Measurements from ENCODE around the gene GPR158. TPM values are rescaled to one million over a fixed set of nuclear protein-coding genes. Genes with fewer than 3 reads are reported as not detected.

Gene GPR158
- total RNA-seq, 2 experiments from 2014 or later = not detected

- ChIA-PET POLR2A (no interaction called here), CTCF (no interaction called here)
- H3K27ac Mint-ChIP-seq = no peak overlapping the region
- no peak overlapping the region for H3K4me3 Mint-ChIP-seq
- H3K36me3 Mint-ChIP-seq (ENCODE audit: low read depth) = no peaks in the 10 kb centered on the region
- no peaks in the 10 kb centered on the region for H3K4me1 Mint-ChIP-seq
- peaks cover 7% of the 10 kb centered on the region for H3K9me3 Mint-ChIP-seq
- DNase-seq = no peak
- no peaks in the 10 kb centered on the region for H3K27me3 Mint-ChIP-seq
These were observed 390.8 kb downstream of the GPR158 start for GRCh38 chr10:25565570-25565969.

- ChIA-PET POLR2A (no interaction called here), CTCF (interaction anchor here (0.7 kb wide), 1 partner anchor 157 kb away, joined by 3 read pairs; no protein-coding TSS in a partner anchor)
- Mint-ChIP-seq H3K4me1 (no peaks in the 10 kb centered on the region), H3K36me3 (ENCODE audit: low read depth) (no peaks in the 10 kb centered on the region), H3K4me3 (no peak overlapping the region), H3K27ac (no peak overlapping the region), H3K27me3 (no peaks in the 10 kb centered on the region), H3K9me3 (no peaks in the 10 kb centered on the region)
- DNase-seq = no peak
These were observed 398.5 kb downstream of the GPR158 start for GRCh38 chr10:25573316-25573715.

- no peaks in the 10 kb centered on the region for H3K36me3 Mint-ChIP-seq (ENCODE audit: low read depth)
- no peaks in the 10 kb centered on the region for H3K9me3 Mint-ChIP-seq
- no peak for DNase-seq
- no peaks in the 10 kb centered on the region for H3K27me3 Mint-ChIP-seq
- H3K4me3 Mint-ChIP-seq = no peak overlapping the region
- CTCF ChIA-PET = no interaction called here
- H3K27ac Mint-ChIP-seq = no peak overlapping the region
- POLR2A ChIA-PET = no interaction called here
- H3K4me1 Mint-ChIP-seq = no peaks in the 10 kb centered on the region
These were observed 400.5 kb downstream of the GPR158 start for GRCh38 chr10:25575343-25575742.

- ChIA-PET POLR2A (no interaction called here), CTCF (no interaction called here)
- H3K36me3 Mint-ChIP-seq (ENCODE audit: low read depth) = no peaks in the 10 kb centered on the region
- DNase-seq = no peak
- H3K27me3 Mint-ChIP-seq = no peaks in the 10 kb centered on the region
- H3K4me1 Mint-ChIP-seq = no peaks in the 10 kb centered on the region
- no peak overlapping the region for H3K4me3 Mint-ChIP-seq
- peaks cover 2% of the 10 kb centered on the region for H3K9me3 Mint-ChIP-seq
- H3K27ac Mint-ChIP-seq = no peak overlapping the region
These were observed 403.3 kb downstream of the GPR158 start for GRCh38 chr10:25578061-25578460.

GRCh38 chr10:25582961-25583360 is 408.2 kb downstream of the GPR158 start:
- CTCF ChIA-PET = interaction anchor here (0.8 kb wide), 1 partner anchor 27 kb away, joined by 3 read pairs; no protein-coding TSS in a partner anchor

GRCh38 chr10:25600651-25601050 is 425.9 kb downstream of the GPR158 start:
- DNase-seq = no peak
- CTCF ChIA-PET = no interaction called here
- no peaks in the 10 kb centered on the region for H3K4me1 Mint-ChIP-seq
- no peak overlapping the region for H3K4me3 Mint-ChIP-seq
- H3K36me3 Mint-ChIP-seq (ENCODE audit: low read depth) = no peaks in the 10 kb centered on the region
- peaks cover 6% of the 10 kb centered on the region for H3K9me3 Mint-ChIP-seq
- POLR2A ChIA-PET = no interaction called here
- H3K27me3 Mint-ChIP-seq = no peaks in the 10 kb centered on the region
- H3K27ac Mint-ChIP-seq = no peak overlapping the region

More at GRCh38 chr10:25582961-25583360, 408.2 kb downstream of the GPR158 start:
- no peaks in the 10 kb centered on the region for H3K4me1 Mint-ChIP-seq
- H3K27ac Mint-ChIP-seq = no peak overlapping the region
- H3K36me3 Mint-ChIP-seq (ENCODE audit: low read depth) = no peaks in the 10 kb centered on the region
- H3K4me3 Mint-ChIP-seq = no peak overlapping the region
- POLR2A ChIA-PET = interaction anchor here (0.7 kb wide), 1 partner anchor 700 kb away, joined by 3 read pairs; no protein-coding TSS in a partner anchor
- H3K27me3 Mint-ChIP-seq = no peaks in the 10 kb centered on the region
- DNase-seq = no peak
- peaks cover 4% of the 10 kb centered on the region for H3K9me3 Mint-ChIP-seq

- Mint-ChIP-seq H3K4me3 (no peak overlapping the region), H3K9me3 (no peaks in the 10 kb centered on the region), H3K27me3 (no peaks in the 10 kb centered on the region), H3K27ac (no peak overlapping the region), H3K4me1 (no peaks in the 10 kb centered on the region), H3K36me3 (ENCODE audit: low read depth) (no peaks in the 10 kb centered on the region)
- POLR2A ChIA-PET = no interaction called here
- no peak for DNase-seq
- CTCF ChIA-PET = no interaction called here
These were observed 429.8 kb downstream of the GPR158 start for GRCh38 chr10:25604591-25604990.

GRCh38 chr10:25614652-25615051 is 439.9 kb downstream of the GPR158 start:
- no peaks in the 10 kb centered on the region for H3K4me1 Mint-ChIP-seq
- H3K4me3 Mint-ChIP-seq = no peak overlapping the region
- no peaks in the 10 kb centered on the region for H3K27me3 Mint-ChIP-seq
- ChIA-PET POLR2A (no interaction called here), CTCF (no interaction called here)
- DNase-seq = no peak
- no peaks in the 10 kb centered on the region for H3K36me3 Mint-ChIP-seq (ENCODE audit: low read depth)
- no peak overlapping the region for H3K27ac Mint-ChIP-seq
- H3K9me3 Mint-ChIP-seq = peaks cover 5% of the 10 kb centered on the region

GRCh38 chr10:25615926-25616325 is 441.1 kb downstream of the GPR158 start:
- Mint-ChIP-seq H3K9me3 (peaks cover 8% of the 10 kb centered on the region), H3K4me1 (no peaks in the 10 kb centered on the region), H3K36me3 (ENCODE audit: low read depth) (no peaks in the 10 kb centered on the region), H3K4me3 (no peak overlapping the region), H3K27ac (no peak overlapping the region), H3K27me3 (no peaks in the 10 kb centered on the region)
- CTCF ChIA-PET = no interaction called here
- POLR2A ChIA-PET = no interaction called here
- DNase-seq = no peak

GRCh38 chr10:25616903-25617592 is 442.2 kb downstream of the GPR158 start:
- no peak for DNase-seq
- CTCF ChIA-PET = no interaction called here
- Mint-ChIP-seq H3K9me3 (peaks cover 8% of the 10 kb centered on the region), H3K27ac (no peak overlapping the region), H3K27me3 (no peaks in the 10 kb centered on the region), H3K36me3 (ENCODE audit: low read depth) (no peaks in the 10 kb centered on the region), H3K4me1 (no peaks in the 10 kb centered on the region), H3K4me3 (no peak overlapping the region)
- POLR2A ChIA-PET = no interaction called here

- Mint-ChIP-seq H3K27me3 (no peaks in the 10 kb centered on the region), H3K36me3 (ENCODE audit: low read depth) (no peaks in the 10 kb centered on the region), H3K9me3 (peaks cover 2% of the 10 kb centered on the region), H3K27ac (no peak overlapping the region), H3K4me1 (no peaks in the 10 kb centered on the region), H3K4me3 (no peak overlapping the region)
- no peak for DNase-seq
- CTCF ChIA-PET = no interaction called here
- POLR2A ChIA-PET = no interaction called here
These were observed 452.8 kb downstream of the GPR158 start for GRCh38 chr10:25627606-25628005.

- CTCF ChIA-PET = no interaction called here
- POLR2A ChIA-PET = no interaction called here
These were observed 454.5 kb downstream of the GPR158 start for GRCh38 chr10:25629333-25629732.

GRCh38 chr10:25631471-25631870 is 456.7 kb downstream of the GPR158 start:
- Mint-ChIP-seq H3K9me3 (peaks cover 2% of the 10 kb centered on the region), H3K27ac (no peak overlapping the region), H3K4me1 (no peaks in the 10 kb centered on the region), H3K36me3 (ENCODE audit: low read depth) (no peaks in the 10 kb centered on the region), H3K4me3 (no peak overlapping the region), H3K27me3 (no peaks in the 10 kb centered on the region)
- CTCF ChIA-PET = no interaction called here
- POLR2A ChIA-PET = no interaction called here
- DNase-seq = no peak

More at GRCh38 chr10:25629333-25629732, 454.5 kb downstream of the GPR158 start:
- Mint-ChIP-seq H3K4me3 (no peak overlapping the region), H3K4me1 (no peaks in the 10 kb centered on the region), H3K9me3 (peaks cover 2% of the 10 kb centered on the region), H3K27me3 (no peaks in the 10 kb centered on the region), H3K36me3 (ENCODE audit: low read depth) (no peaks in the 10 kb centered on the region), H3K27ac (no peak overlapping the region)
- no peak for DNase-seq

GRCh38 chr10:25632802-25633201 is 458.0 kb downstream of the GPR158 start:
- Mint-ChIP-seq H3K27ac (no peak overlapping the region), H3K4me1 (no peaks in the 10 kb centered on the region), H3K4me3 (no peak overlapping the region), H3K27me3 (no peaks in the 10 kb centered on the region), H3K36me3 (ENCODE audit: low read depth) (no peaks in the 10 kb centered on the region), H3K9me3 (peaks cover 2% of the 10 kb centered on the region)
- ChIA-PET POLR2A (no interaction called here), CTCF (no interaction called here)
- DNase-seq = no peak

Data from activated CD4-positive, alpha-beta memory T cell treated with anti-CD3 and anti-CD28 coated beads, Interleukin-2, amount 10 ng/mL, durations not matched to agents 7 days and 5 days (primary cell).